ENCODE results near the gene NEDD4L.
"Not testable (repeated sequence)": the region's sequence is repeated elsewhere in the genome, so short reads cannot be mapped to it uniquely, and the experiment has no call there.

Gene NEDD4L

GRCh38 chr18:58253318-58253717 lies 209.3 kb downstream of the NEDD4L start:
- Mint-ChIP-seq H3K27ac (no peak overlapping the region), H3K27me3 (no peaks in the 10 kb centered on the region), H3K36me3 (peaks cover 3 to 13% of the 10 kb centered on the region in 2 donors), H3K4me1 (peaks cover 0 to 5% of the 10 kb centered on the region in 2 donors), H3K4me3 (no peak overlapping the region), H3K9me3 (no peaks in the 10 kb centered on the region)
- ATAC-seq (replicated peaks): no peak
- DNase-seq: no peak

GRCh38 chr18:58253871-58254270 lies 209.8 kb downstream of the NEDD4L start:
- Mint-ChIP-seq H3K4me3 (no peak overlapping the region), H3K27ac (no peak overlapping the region), H3K4me1 (peaks cover 0 to 5% of the 10 kb centered on the region in 2 donors), H3K9me3 (no peaks in the 10 kb centered on the region), H3K36me3 (peaks cover 3 to 13% of the 10 kb centered on the region in 2 donors), H3K27me3 (no peaks in the 10 kb centered on the region)
- DNase-seq (no peak), ATAC-seq (replicated peaks) (no peak)

GRCh38 chr18:58254873-58255511 lies 211.0 kb downstream of the NEDD4L start:
- Mint-ChIP-seq H3K4me3 (no peak overlapping the region), H3K27ac (no peak overlapping the region), H3K27me3 (no peaks in the 10 kb centered on the region), H3K36me3 (peaks cover 3 to 13% of the 10 kb centered on the region in 2 donors), H3K4me1 (peaks cover 0 to 5% of the 10 kb centered on the region in 2 donors), H3K9me3 (no peaks in the 10 kb centered on the region)
- DNase-seq (no peak), ATAC-seq (replicated peaks) (no peak)

- no peaks in the 10 kb centered on the region for H3K27me3 Mint-ChIP-seq
- peaks cover 0 to 5% of the 10 kb centered on the region in 2 donors for H3K4me1 Mint-ChIP-seq
- peaks cover 3 to 13% of the 10 kb centered on the region in 2 donors for H3K36me3 Mint-ChIP-seq
- no peak for DNase-seq
- no peaks in the 10 kb centered on the region for H3K9me3 Mint-ChIP-seq
- no peak for ATAC-seq (replicated peaks)
- no peak overlapping the region for H3K27ac Mint-ChIP-seq
- no peak overlapping the region for H3K4me3 Mint-ChIP-seq
Measured at GRCh38 chr18:58255701-58256311, 211.8 kb downstream of the NEDD4L start.

- H3K27ac Mint-ChIP-seq: no peak overlapping the region
- H3K9me3 Mint-ChIP-seq: no peaks in the 10 kb centered on the region
- H3K36me3 Mint-ChIP-seq: peaks cover 3 to 13% of the 10 kb centered on the region in 2 donors
- no peaks in the 10 kb centered on the region for H3K27me3 Mint-ChIP-seq
- H3K4me1 Mint-ChIP-seq: peaks cover 0 to 5% of the 10 kb centered on the region in 2 donors
- ATAC-seq (replicated peaks): no peak
- no peak for DNase-seq
- H3K4me3 Mint-ChIP-seq: no peak overlapping the region
Measured at GRCh38 chr18:58256316-58257080, 212.5 kb downstream of the NEDD4L start.

GRCh38 chr18:58257461-58257860 lies 213.4 kb downstream of the NEDD4L start:
- Mint-ChIP-seq H3K27ac (no peak overlapping the region), H3K27me3 (no peaks in the 10 kb centered on the region), H3K36me3 (peaks cover 3 to 13% of the 10 kb centered on the region in 2 donors), H3K4me1 (peaks cover 0 to 5% of the 10 kb centered on the region in 2 donors), H3K4me3 (no peak overlapping the region), H3K9me3 (no peaks in the 10 kb centered on the region)
- DNase-seq (no peak), ATAC-seq (replicated peaks) (peak in 1 of 2 donors; percentile 43)

GRCh38 chr18:58258692-58259342 lies 214.8 kb downstream of the NEDD4L start:
- no peaks in the 10 kb centered on the region for H3K27me3 Mint-ChIP-seq
- no peak for ATAC-seq (replicated peaks)
- DNase-seq: no peak
- no peak overlapping the region for H3K27ac Mint-ChIP-seq
- no peak overlapping the region for H3K4me3 Mint-ChIP-seq
- H3K36me3 Mint-ChIP-seq: peaks cover 3 to 13% of the 10 kb centered on the region in 2 donors
- no peaks in the 10 kb centered on the region for H3K9me3 Mint-ChIP-seq
- H3K4me1 Mint-ChIP-seq: peaks cover 9 to 10% of the 10 kb centered on the region in 2 donors

DNA sequence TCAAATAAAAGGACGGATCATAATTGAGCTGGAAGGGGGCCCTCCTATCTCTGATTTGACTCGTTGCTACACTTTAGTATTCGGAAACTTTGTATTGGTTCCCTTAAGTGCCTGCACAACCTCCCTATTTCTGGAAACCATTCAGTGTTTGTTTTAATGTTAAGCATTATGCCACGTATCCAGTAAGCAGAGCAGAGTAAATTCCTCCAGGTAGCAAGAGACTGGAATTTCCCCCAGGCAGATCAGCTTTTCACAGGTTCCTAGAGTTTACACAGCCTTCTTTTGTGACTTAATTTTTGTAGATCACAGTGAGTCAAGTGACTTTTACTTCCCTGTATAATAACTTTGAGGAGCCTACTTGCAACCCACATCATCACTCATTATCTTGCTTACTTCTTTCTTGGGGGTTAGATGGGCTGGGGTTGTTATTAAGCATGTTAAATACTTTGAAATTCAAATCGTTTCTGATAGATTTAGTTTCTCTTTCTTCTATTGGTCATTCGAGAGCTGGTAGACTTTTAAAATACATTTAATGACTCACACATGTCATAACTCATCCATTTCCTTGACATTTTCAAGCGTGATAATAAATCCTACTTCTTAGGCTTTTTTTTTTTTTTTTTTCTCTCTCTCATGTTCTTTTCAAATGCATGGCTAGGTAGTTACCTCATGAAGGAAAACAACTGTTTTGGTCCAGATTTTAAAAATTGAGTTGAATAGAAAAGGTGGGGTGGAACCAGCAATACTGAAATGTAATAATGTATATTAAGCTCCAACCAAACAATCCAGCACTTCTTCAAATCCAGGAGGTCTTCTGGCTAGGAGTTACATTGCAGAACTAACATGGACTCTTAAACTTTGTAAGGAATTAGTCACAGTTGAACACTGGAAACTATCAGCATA lies 219.3 kb downstream of the NEDD4L start:
- H3K4me3 Mint-ChIP-seq: peak overlapping the region; percentile 33 to 36
- ATAC-seq (replicated peaks) (peak; percentile 21 to 38), DNase-seq (no peak)
- H3K27me3 Mint-ChIP-seq: no peaks in the 10 kb centered on the region
- no peak overlapping the region for H3K27ac Mint-ChIP-seq
- peaks cover 0 to 2% of the 10 kb centered on the region in 2 donors for H3K36me3 Mint-ChIP-seq
- H3K4me1 Mint-ChIP-seq: peaks cover 5 to 9% of the 10 kb centered on the region in 2 donors
- no peaks in the 10 kb centered on the region for H3K9me3 Mint-ChIP-seq

DNA sequence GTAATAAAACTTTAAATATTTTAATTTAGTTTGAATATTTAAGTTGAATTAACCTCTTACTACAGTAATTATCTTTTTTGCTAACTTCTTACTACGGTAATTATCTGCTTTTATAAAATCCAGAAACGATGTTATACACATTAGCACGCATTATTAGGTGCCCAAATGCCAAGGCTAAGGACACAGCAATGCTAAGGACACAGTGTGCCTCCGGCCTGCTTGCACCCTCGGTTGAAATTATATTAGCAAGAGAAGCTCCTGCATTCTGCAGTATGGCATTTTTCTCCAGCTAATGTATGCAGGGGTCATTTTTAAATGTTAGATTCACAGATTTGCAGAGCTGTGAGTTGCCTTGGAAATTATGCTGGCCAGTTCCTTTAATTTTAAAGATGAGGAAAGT lies 220.0 kb downstream of the NEDD4L start:
- ATAC-seq (replicated peaks): no peak
- Mint-ChIP-seq H3K27me3 (no peaks in the 10 kb centered on the region), H3K4me1 (peaks cover 5 to 9% of the 10 kb centered on the region in 2 donors), H3K36me3 (peaks cover 0 to 2% of the 10 kb centered on the region in 2 donors), H3K9me3 (no peaks in the 10 kb centered on the region), H3K4me3 (no peak overlapping the region), H3K27ac (no peak overlapping the region)
- no peak for DNase-seq

- H3K27me3 Mint-ChIP-seq: no peaks in the 10 kb centered on the region
- H3K36me3 Mint-ChIP-seq: peaks cover 0 to 2% of the 10 kb centered on the region in 2 donors
- no peak overlapping the region for H3K4me3 Mint-ChIP-seq
- peaks cover 5 to 10% of the 10 kb centered on the region in 2 donors for H3K4me1 Mint-ChIP-seq
- no peak for DNase-seq
- no peaks in the 10 kb centered on the region for H3K9me3 Mint-ChIP-seq
- ATAC-seq (replicated peaks): no peak
- H3K27ac Mint-ChIP-seq: no peak overlapping the region
Measured at GRCh38 chr18:58264840-58265239, 220.8 kb downstream of the NEDD4L start.

GRCh38 chr18:58265489-58265888 lies 221.5 kb downstream of the NEDD4L start:
- H3K36me3 Mint-ChIP-seq; DNase-seq; ATAC-seq (replicated peaks); H3K9me3 Mint-ChIP-seq; H3K27me3 Mint-ChIP-seq; H3K4me3 Mint-ChIP-seq: not testable (repeated sequence)
- Mint-ChIP-seq H3K4me1 (peaks cover 5 to 14% of the 10 kb centered on the region in 2 donors), H3K27ac (peak overlapping the region; percentile 37)

GRCh38 chr18:58266291-58266690 lies 222.3 kb downstream of the NEDD4L start:
- Mint-ChIP-seq H3K9me3 (no peaks in the 10 kb centered on the region), H3K27ac (no peak overlapping the region), H3K4me3 (no peak overlapping the region), H3K4me1 (peaks cover 5 to 14% of the 10 kb centered on the region in 2 donors), H3K27me3 (no peaks in the 10 kb centered on the region), H3K36me3 (peaks cover 0 to 2% of the 10 kb centered on the region in 2 donors)
- DNase-seq: no peak
- ATAC-seq (replicated peaks): no peak

GRCh38 chr18:58267493-58267892 lies 223.5 kb downstream of the NEDD4L start:
- no peak for ATAC-seq (replicated peaks)
- Mint-ChIP-seq H3K36me3 (peaks cover 0 to 2% of the 10 kb centered on the region in 2 donors), H3K9me3 (no peaks in the 10 kb centered on the region), H3K4me3 (no peak overlapping the region), H3K27ac (no peak overlapping the region), H3K4me1 (peaks cover 5 to 17% of the 10 kb centered on the region in 2 donors), H3K27me3 (no peaks in the 10 kb centered on the region)
- no peak for DNase-seq

Data from stimulated activated naive B cell treated with anti-CD40 and anti-IgM and Interleukin-4, amounts not matched to agents 10 μg/mL and 1 μg/mL and 100 μg/mL, for 72 hours (primary cell).